Stomach (tissue), 9 donors: ENCODE data around the gene DTYMK. TPM values are rescaled to one million over a fixed set of nuclear protein-coding genes. Genes with fewer than 3 reads are reported as not detected.

ENCODE experiments used
- DNase-seq, 2 donors: peaks; one replicate each; pipeline versions ENCODE4 v3.0.0 to v3.0.0-alpha.2; 2013 to 2019
- H3K27ac ChIP-seq, 5 donors: fragments of 200-600 bp in 4 of 5; sonication (generic) in 4 of 5; one replicate each; pipeline ENCODE4 v1.5.1; 2013 to 2019; ENCODE audit warnings: mild to moderate bottlenecking in 1 of 5, moderate library complexity in 1 of 5
- H3K27me3 ChIP-seq, 3 donors: fragments of 200-600 bp; sonication (generic); one replicate each; pipeline ENCODE4 v1.5.1; 2017 to 2019; ENCODE audit warnings: mixed run types in 1 of 3
- H3K36me3 ChIP-seq, 4 donors: fragments of 200-600 bp; sonication (generic); 1 replicate in 3 of 4; 2 replicates in 1 of 4; pipeline ENCODE4 v1.5.1; 2016 to 2019
- H3K4me1 ChIP-seq, 4 donors: fragments of 200-600 bp; sonication (generic); one replicate each; pipeline ENCODE4 v1.5.1; 2016 to 2019
- H3K4me3 ChIP-seq, 4 donors: fragments of 200-600 bp; sonication (generic) in 3 of 4; one replicate each; pipeline ENCODE4 v1.5.1; 2016 to 2019; ENCODE audit warnings: mild to moderate bottlenecking in 1 of 4
- H3K9me3 ChIP-seq, 4 donors: fragments of 200-600 bp; sonication (generic); one replicate each; pipeline ENCODE4 v1.5.1; 2016 to 2019
- CTCF ChIP-seq, 7 experiments: fragments of 450-650 bp in 4 of 7; fragments of 200-600 bp in 3 of 7; sonication (generic) in 3 of 7; IDR thresholded peaks; one replicate each; pipeline ENCODE4 v1.5.1; 2016 to 2019; ENCODE audit warnings: antibody characterized with exemption in 7 of 7, control low read depth in 2 of 7, mild to moderate bottlenecking in 1 of 7
- EP300 ChIP-seq: sonication (generic); formaldehyde crosslinking; IDR thresholded peaks from one replicate; pipeline ENCODE4 v1.6.1; 2017; ENCODE audit warnings: antibody characterized with exemption
- POLR2A ChIP-seq, 4 donors: fragments of 450-650 bp; IDR thresholded peaks; one replicate each; pipeline ENCODE4 v1.6.1; 2016; ENCODE audit warnings: antibody characterized with exemption in 4 of 4, control low read depth in 2 of 4, mild to moderate bottlenecking in 1 of 4, moderate library complexity in 1 of 4
- POLR2AphosphoS5 ChIP-seq, 3 donors: sonication (generic); formaldehyde crosslinking; IDR thresholded peaks; one replicate each; pipeline ENCODE4 v1.6.1; 2016; ENCODE audit warnings: antibody characterized with exemption in 3 of 3
- WGBS, 5 donors: extraction: QIAGEN DNeasy Blood & Tissue Kit in 3 of 5; methylation state at CpG; one replicate each; pipeline versions ENCODE4 v1.1.5 to v1.1.7; 2013 to 2018; 5-methylcytosine and 5-hydroxymethylcytosine counted together
- intact Hi-C: fragments of 100-400 bp; cut with DNase I; formaldehyde crosslinking; loops from one replicate; pipeline ENCODE4 v1.15.1; 2023; ENCODE audit warnings: low total_unique reads
- polyA plus RNA-seq, 3 donors: library from polyadenylated mRNA; stranded (reverse); fragments of 200-250 nt; gene quantifications; one replicate each; pipeline ENCODE4 v1.2.3, GENCODE V29; 2013
- total RNA-seq, 5 donors: library from RNA; depleted of rRNA; stranded (reverse); fragments of >200 nt; gene quantifications; one replicate each; pipeline versions ENCODE4 v1.1.0 to v1.2.3, GENCODE V29; 2014 to 2016
- donor health status: healthy with polysubstance abuse.
- donor health status: Bipolar disorder and iron deficiency.
- donor health status: healthy.

Gene DTYMK
- total and polyA plus RNA-seq, 8 donors, result 3.5 to 50.0 (median 21.7) TPM

GRCh38 chr2:241649404-241649803 lies 37.2 kb downstream of the DTYMK start:
- DNase-seq, result no peak
- intact Hi-C loops, result no loop called here

GRCh38 chr2:241648453-241648852 lies 38.2 kb downstream of the DTYMK start:
- Histone ChIP-seq H3K27ac (no peak overlapping the region), H3K27me3 (no peaks in the 10 kb centered on the region), H3K36me3 (peaks cover 18 to 40% (median 35%) of the 10 kb centered on the region in 4 donors), H3K9me3 (no peaks in the 10 kb centered on the region), H3K4me3 (no peak overlapping the region), H3K4me1 (peaks cover 4 to 34% (median 18%) of the 10 kb centered on the region in 4 donors)
- intact Hi-C loops, result no loop called here
- no peak for DNase-seq
- 79 to 89% (median 87%) methylated on average over 5 to 6 of the region's 6 CpGs for WGBS, 5 donors
- TF ChIP-seq POLR2A (IDR thresholded peaks at IDR 0.05) (no peak), EP300 (no peak), POLR2AphosphoS5 (IDR thresholded peaks at IDR 0.05) (no peak), CTCF (IDR thresholded peaks at IDR 0.05) (no peak)

More at GRCh38 chr2:241649404-241649803, 37.2 kb downstream of the DTYMK start:
- Histone ChIP-seq H3K27me3 (no peaks in the 10 kb centered on the region), H3K36me3 (peaks cover 22 to 49% (median 44%) of the 10 kb centered on the region in 4 donors), H3K9me3 (no peaks in the 10 kb centered on the region), H3K27ac (no peak overlapping the region), H3K4me1 (peaks cover 4 to 34% (median 18%) of the 10 kb centered on the region in 4 donors), H3K4me3 (no peak overlapping the region)
- 59 to 77% (median 63%) methylated on average over 4 of the region's 4 CpGs for WGBS, 5 donors
- TF ChIP-seq POLR2AphosphoS5 (IDR thresholded peaks at IDR 0.05) (no peak), CTCF (IDR thresholded peaks at IDR 0.05) (no peak), EP300 (no peak), POLR2A (IDR thresholded peaks at IDR 0.05) (no peak)

GRCh38 chr2:241645915-241646645 lies 40.5 kb downstream of the DTYMK start:
- no peaks in the 10 kb centered on the region for H3K27me3 ChIP-seq
- peaks cover 5 to 49% (median 23%) of the 10 kb centered on the region in 4 donors for H3K4me1 ChIP-seq
- WGBS, 5 donors, result 88 to 93% (median 91%) methylated on average over 14 of the region's 14 CpGs
- no peak overlapping the region for H3K27ac ChIP-seq
- no peaks in the 10 kb centered on the region for H3K9me3 ChIP-seq
- peaks cover 0 to 16% (median 11%) of the 10 kb centered on the region in 4 donors for H3K36me3 ChIP-seq
- no peak for TF ChIP-seq CTCF (IDR thresholded peaks at IDR 0.05)
- TF ChIP-seq EP300, result no peak
- TF ChIP-seq POLR2AphosphoS5 (IDR thresholded peaks at IDR 0.05), result no peak
- no peak for TF ChIP-seq POLR2A (IDR thresholded peaks at IDR 0.05)
- no peak for DNase-seq
- intact Hi-C loops, result no loop called here
- H3K4me3 ChIP-seq, result no peak overlapping the region

GRCh38 chr2:241645056-241645914 lies 41.3 kb downstream of the DTYMK start:
- WGBS, 5 donors, result 87 to 91% (median 90%) methylated on average over 25 to 26 of the region's 26 CpGs
- TF ChIP-seq CTCF (IDR thresholded peaks at IDR 0.05), result no peak
- no peak for TF ChIP-seq POLR2A (IDR thresholded peaks at IDR 0.05)
- TF ChIP-seq EP300, result no peak
- TF ChIP-seq POLR2AphosphoS5 (IDR thresholded peaks at IDR 0.05), result no peak
- peaks cover 13 to 57% (median 27%) of the 10 kb centered on the region in 4 donors for H3K4me1 ChIP-seq
- no peaks in the 10 kb centered on the region for H3K9me3 ChIP-seq
- DNase-seq, result no peak
- no peak overlapping the region for H3K27ac ChIP-seq
- peaks cover 0 to 13% (median 6%) of the 10 kb centered on the region in 4 donors for H3K36me3 ChIP-seq
- intact Hi-C loops, result no loop called here
- H3K4me3 ChIP-seq, result no peak overlapping the region
- H3K27me3 ChIP-seq, result no peaks in the 10 kb centered on the region
